H1 (cell line): ENCODE measurements around the gene OR1E1. TPM values are rescaled to one million over a fixed set of nuclear protein-coding genes. Genes with fewer than 3 reads are reported as not detected.

Experiments used
- ATF3 ChIP-seq: IDR thresholded peaks from 2 replicates; pipeline ENCODE4 v1.6.1; 2011; ENCODE audit warnings: low read depth, mild to moderate bottlenecking, low read length; ENCODE audit not compliant: insufficient read depth
- CEBPB ChIP-seq: IDR thresholded peaks from 2 replicates; pipeline ENCODE4 v1.6.1; 2012; ENCODE audit warnings: low read depth, low read length
- CHD1 ChIP-seq: IDR thresholded peaks from 2 replicates; pipeline ENCODE4 v1.6.1; 2012; ENCODE audit warnings: low read depth, low read length, improper control_type of control experiment
- CHD7 ChIP-seq: fragments of 300-600 bp; sonication (generic); IDR thresholded peaks from 2 replicates; pipeline ENCODE4 v1.7.1; 2012; ENCODE audit warnings: low read length, moderate library complexity, mild to moderate bottlenecking, inconsistent platforms; ENCODE audit not compliant: insufficient replicate concordance
- CTBP2 ChIP-seq: IDR thresholded peaks from 2 replicates; pipeline ENCODE4 v1.7.0; 2011; ENCODE audit warnings: borderline replicate concordance, mild to moderate bottlenecking, moderate library complexity, mixed read lengths, low read length; ENCODE audit not compliant: insufficient read depth, insufficient read length
- JUND ChIP-seq: IDR thresholded peaks from 2 replicates; pipeline ENCODE4 v1.6.1; 2011; ENCODE audit warnings: mild to moderate bottlenecking, improper control_type of control experiment, low read length
- SRF ChIP-seq: IDR thresholded peaks from 2 replicates; pipeline ENCODE4 v1.6.1; 2011; ENCODE audit warnings: mild to moderate bottlenecking, low read depth, low read length, moderate library complexity
- polyA plus RNA-seq, 7 experiments: library from polyadenylated mRNA; depleted of rRNA in 3 of 7; stranded (reverse) in 5 of 7; unstranded in 2 of 7; fragments of >200 nt in 5 of 7; fragments of 200-250 nt in 2 of 7; gene quantifications; 1 replicate in 5 of 7; 2 replicates in 1 of 7; 4 replicates in 1 of 7; pipeline versions ENCODE4 v1.2.1 to v1.2.3, GENCODE V29; 2011 to 2013; ENCODE audit warnings: missing spikeins in 2 of 7, mixed read lengths in 2 of 7
- total RNA-seq: library from RNA; stranded (reverse); fragmentation: NEBNext Ultra II Directional; extraction: Animal tissue kit (Norgen Biotek cat#: 25700); gene quantifications from 2 replicates; pipeline ENCODE4 v1.2.1, GENCODE V29; 2021

Gene OR1E1
- total and polyA plus RNA-seq, 2 of the 8 experiments (the other 6 are each of a cell fraction or from before 2014, with no cell fraction given): not detected

GRCh38 chr17:3401786-3402185 lies 3.6 kb upstream of the OR1E1 start (continued):
- TF ChIP-seq CTBP2 (no peak), CHD1 (no peak), CHD7 (no peak), JUND (no peak), CEBPB (no peak), SRF (no peak), ATF3 (no peak)
